Heart left ventricle (tissue), 13 donors: ENCODE results near the gene SMOC2.

ENCODE experiments used
- POLR2A ChIP-seq, 2 donors: fragments of 450-650 bp; IDR thresholded peaks; one replicate each; pipeline ENCODE4 v1.6.1; 2017; ENCODE audit warnings: antibody characterized with exemption in 2 of 2, mild to moderate bottlenecking in 2 of 2, moderate library complexity in 2 of 2
- TF ChIP-seq, protein P1 (sequence below), 12 donors: fragments of 200-600 bp; sonication (generic) in 4 of 12; IDR thresholded peaks; one replicate each; pipeline versions ENCODE4 v1.5.0 to v1.8.0; 2018 to 2022; ENCODE audit warnings: antibody characterized with exemption in 12 of 12, mild to moderate bottlenecking in 5 of 12
- donor health status: ischemic (EF 13 %, LVEDD 7.1; RV severe dilation, severe dysfunction).
- donor health status: DM: no; HTN: yes; CAD: no.
- donor health status: DM: no; HTN: no; CAD: no.
- donor health status: ischemic (EF 25% LVEDD 6.9; RV normal size, moderate dysfunction).
- donor health status: ischemic (EF 25% LVEDD 5.7; RV mildly dilated, moderate dysfunction).
- donor health status: ischemic (EF 35%, LVEDD 5.7; RV mildly dilated, moderate dysfunction).
- donor health status: nonischemic (EF 11% LVEDD 7.7; RV severe dilation, severe dysfunction).
- donor health status: DM: yes; HTN: yes; CAD: no.
- donor health status: PGD.
- donor health status: ischemic (EF 29% LVEDD 5.4; RV normal size, mild dysfunction).
- donor health status: nonischemic (EF 23%, LVEDD 6.1; RV moderate dilation, normal function).

DNA sequence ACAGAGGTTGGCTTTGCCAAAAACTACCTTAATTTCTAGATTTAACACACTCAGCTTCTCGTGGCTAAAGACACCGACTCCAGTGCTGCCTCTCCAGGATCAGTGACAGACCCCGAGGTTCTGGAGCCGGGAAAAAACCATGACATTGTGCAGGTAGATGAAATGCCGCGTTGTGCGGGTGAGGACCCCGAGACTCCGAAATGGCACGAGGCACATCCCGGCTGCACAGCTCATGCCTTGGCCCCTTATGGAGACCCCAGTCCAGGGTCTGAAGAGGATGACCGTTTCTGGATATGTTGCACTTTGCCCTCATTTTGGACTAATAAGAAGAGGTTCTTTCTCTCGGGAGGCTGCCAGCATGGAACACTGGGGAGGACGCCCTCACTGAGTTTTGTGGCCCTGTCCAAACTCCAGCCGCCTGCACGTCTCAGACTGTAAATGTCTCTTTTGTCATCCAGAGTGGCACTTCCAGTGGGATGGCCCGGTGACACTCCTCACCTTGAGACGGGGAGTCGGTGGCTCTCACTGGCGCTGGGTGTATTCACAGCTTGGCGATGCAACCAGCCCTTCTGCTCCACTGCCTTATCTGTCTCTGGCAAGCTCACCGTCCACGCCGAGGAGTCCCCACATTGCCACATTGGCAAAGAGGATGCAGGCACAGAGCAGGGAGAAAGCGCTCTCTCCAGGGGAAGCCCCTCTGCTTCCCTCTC, 245.2 kb downstream of the SMOC2 start:
- TF ChIP-seq, protein P1, sequence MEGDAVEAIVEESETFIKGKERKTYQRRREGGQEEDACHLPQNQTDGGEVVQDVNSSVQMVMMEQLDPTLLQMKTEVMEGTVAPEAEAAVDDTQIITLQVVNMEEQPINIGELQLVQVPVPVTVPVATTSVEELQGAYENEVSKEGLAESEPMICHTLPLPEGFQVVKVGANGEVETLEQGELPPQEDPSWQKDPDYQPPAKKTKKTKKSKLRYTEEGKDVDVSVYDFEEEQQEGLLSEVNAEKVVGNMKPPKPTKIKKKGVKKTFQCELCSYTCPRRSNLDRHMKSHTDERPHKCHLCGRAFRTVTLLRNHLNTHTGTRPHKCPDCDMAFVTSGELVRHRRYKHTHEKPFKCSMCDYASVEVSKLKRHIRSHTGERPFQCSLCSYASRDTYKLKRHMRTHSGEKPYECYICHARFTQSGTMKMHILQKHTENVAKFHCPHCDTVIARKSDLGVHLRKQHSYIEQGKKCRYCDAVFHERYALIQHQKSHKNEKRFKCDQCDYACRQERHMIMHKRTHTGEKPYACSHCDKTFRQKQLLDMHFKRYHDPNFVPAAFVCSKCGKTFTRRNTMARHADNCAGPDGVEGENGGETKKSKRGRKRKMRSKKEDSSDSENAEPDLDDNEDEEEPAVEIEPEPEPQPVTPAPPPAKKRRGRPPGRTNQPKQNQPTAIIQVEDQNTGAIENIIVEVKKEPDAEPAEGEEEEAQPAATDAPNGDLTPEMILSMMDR (IDR thresholded peaks at IDR 0.05): no peak
- no peak for TF ChIP-seq POLR2A (IDR thresholded peaks at IDR 0.05)
